GM15510 (cell line): ENCODE results near the gene RNU7-1.

Experiments used
- POLR2A ChIP-seq: IDR thresholded peaks from 3 replicates; pipeline ENCODE4 v1.6.1; 2011; ENCODE audit warnings: borderline replicate concordance; ENCODE audit not compliant: insufficient read length; ENCODE audit errors: extremely low read depth

The RNU7-1 gene

GRCh38 chr12:6953442-6954315 is 10.1 kb downstream of the RNU7-1 start:
- TF ChIP-seq POLR2A, result peak; percentile 99

- no peak for TF ChIP-seq POLR2A
Measured at GRCh38 chr12:6954316-6955107, 10.9 kb downstream of the RNU7-1 start.

GRCh38 chr12:6955108-6956020 is 11.7 kb downstream of the RNU7-1 start:
- no peak for TF ChIP-seq POLR2A

DNA sequence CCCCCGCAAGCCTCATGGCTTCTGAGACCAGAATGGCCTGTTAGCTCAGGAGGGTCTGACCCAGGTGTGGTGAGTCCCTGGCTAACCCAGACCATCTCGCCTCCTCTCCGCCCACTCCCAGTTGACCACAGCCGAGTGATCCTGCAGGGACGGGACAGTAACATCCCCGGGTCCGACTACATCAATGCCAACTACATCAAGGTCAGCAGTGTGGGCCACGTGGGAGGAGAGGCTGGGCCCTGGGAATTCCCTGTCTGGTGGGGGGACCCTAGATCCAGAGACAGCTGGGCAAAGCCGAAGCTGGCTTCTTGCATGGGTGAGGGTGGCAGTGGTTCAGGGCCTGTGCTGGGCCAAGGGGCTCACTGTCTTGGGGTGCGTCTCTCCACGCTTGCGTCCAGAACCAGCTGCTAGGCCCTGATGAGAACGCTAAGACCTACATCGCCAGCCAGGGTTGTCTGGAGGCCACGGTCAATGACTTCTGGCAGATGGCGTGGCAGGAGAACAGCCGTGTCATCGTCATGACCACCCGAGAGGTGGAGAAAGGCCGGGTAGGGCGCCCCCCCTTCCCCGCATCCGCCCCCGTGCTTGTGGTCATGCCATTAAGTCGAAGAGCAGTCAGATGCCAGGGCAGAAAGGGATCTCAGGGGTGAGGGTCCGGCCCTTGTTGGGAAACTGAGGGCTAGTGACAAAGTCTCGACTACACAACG is 12.6 kb downstream of the RNU7-1 start:
- peak; percentile 44 for TF ChIP-seq POLR2A

GRCh38 chr12:6957151-6957701 is 13.6 kb downstream of the RNU7-1 start:
- TF ChIP-seq POLR2A, result peak; percentile 5

GRCh38 chr12:6957741-6958608 is 14.4 kb downstream of the RNU7-1 start:
- peak; percentile 39 for TF ChIP-seq POLR2A

DNA sequence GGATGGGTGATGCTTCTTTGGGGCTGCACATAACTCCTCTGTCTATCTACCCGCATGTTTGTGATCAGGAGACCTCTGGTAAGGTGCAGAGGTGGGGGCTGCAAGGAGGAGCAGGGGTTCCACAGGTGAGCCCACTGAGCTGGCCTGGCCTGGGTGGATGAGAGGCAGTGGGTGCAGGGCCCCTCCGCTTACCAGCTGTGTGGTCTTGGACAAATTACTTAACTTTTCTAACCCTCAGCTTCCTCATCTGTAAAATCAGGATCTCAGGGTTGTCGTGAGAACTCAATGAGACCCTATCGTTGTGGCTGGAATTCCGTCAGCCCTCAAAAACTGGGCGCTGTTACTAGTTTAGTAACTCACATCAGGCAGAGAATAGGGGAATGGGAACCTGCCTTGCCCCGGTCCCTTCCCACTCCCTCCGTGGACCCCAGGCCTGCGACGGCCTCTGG is 15.0 kb downstream of the RNU7-1 start:
- TF ChIP-seq POLR2A, result no peak

DNA sequence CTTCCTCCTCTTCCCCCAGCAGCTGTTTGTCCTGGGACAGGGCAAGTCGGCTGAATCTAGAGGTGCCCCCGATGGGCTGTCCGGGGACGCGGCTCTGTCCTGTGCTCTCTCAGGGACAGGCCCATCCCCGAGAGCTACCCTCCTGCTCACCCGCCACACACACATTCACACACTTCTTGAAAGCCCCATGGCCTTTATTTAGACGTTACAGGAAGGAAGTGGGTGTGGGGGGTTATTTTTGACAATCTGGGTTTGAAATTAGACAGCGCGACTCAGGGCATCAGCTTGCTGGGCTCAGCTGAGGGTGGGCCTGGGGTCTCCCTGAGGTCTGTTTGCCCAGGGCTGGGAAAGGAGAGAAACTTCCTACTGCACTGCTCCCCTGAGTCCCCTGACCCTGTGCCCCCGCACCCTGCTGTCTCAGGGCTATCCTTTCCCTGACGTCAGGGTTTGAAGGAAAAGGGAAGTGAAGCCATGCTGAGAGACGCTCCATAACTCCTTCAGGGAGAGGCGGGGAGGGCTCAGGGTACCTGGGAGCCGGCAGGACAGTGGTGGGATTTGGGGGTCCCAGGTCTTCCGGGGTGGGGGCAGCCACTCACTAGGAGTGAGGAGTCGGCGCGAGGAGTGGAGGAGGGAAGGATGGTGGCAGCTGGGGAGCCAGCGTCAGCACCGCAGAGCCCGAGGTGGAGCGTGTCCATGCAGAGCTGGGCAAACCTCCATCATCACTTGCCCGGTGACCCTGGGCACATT is 15.6 kb downstream of the RNU7-1 start:
- peak; percentile 67 for TF ChIP-seq POLR2A

GRCh38 chr12:6959805-6960592 is 16.4 kb downstream of the RNU7-1 start:
- no peak for TF ChIP-seq POLR2A

GRCh38 chr12:6960593-6961277 is 17.1 kb downstream of the RNU7-1 start:
- peak; percentile 42 for TF ChIP-seq POLR2A

DNA sequence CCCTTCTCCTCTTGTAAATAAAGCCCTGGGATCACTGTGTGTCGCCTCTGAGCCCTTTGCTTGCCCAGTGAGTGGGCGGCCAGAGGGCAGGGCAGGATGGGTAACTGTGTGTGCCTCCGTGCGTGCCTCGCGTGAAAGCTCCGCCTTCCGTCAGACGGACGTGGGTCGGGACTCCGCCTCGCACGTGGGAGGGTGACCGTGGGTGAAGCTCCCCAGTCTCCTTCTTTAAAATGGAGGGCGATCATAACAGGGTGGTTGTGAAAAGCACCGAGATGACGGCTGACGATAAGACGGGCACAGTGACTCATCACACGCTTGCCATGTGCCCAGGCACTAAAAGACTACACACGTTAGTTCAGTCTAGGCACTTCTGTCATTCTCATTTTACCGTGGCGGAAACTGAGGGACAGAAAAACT is 17.7 kb downstream of the RNU7-1 start:
- no peak for TF ChIP-seq POLR2A
